Measurements from ENCODE around the gene FIGN. TPM values are rescaled to one million over a fixed set of nuclear protein-coding genes. Genes with fewer than 3 reads are reported as not detected.

Gene FIGN
- polyA plus RNA-seq, 1 donor from 2014 or later: 0.71 TPM

GRCh38 chr2:163644238-163644637 is 91.6 kb downstream of the FIGN start:
- no peak overlapping the region for H3K27ac ChIP-seq (ENCODE audit: low read length)
- no peaks in the 10 kb centered on the region for H4K20me1 ChIP-seq (ENCODE audit: insufficient read depth)
- no peaks in the 10 kb centered on the region for H3K9me3 ChIP-seq (ENCODE audit: low read length)
- H3K4me2 ChIP-seq (ENCODE audit: low read length): no peak overlapping the region
- no peaks in the 10 kb centered on the region for H3K9me2 ChIP-seq (ENCODE audit: insufficient read depth, low read length)
- no peaks in the 10 kb centered on the region for H3F3A ChIP-seq (ENCODE audit: insufficient read depth, low read length, poor library complexity, severe bottlenecking)
- H3K4me3 ChIP-seq (ENCODE audit: low read length): no peak overlapping the region
- H2AFZ ChIP-seq (ENCODE audit: low read depth, low read length): no peak overlapping the region
- H3K9ac ChIP-seq (ENCODE audit: low read length): no peak overlapping the region
- H3K36me3 ChIP-seq (ENCODE audit: insufficient read depth, low read length): no peaks in the 10 kb centered on the region
- H3K27me3 ChIP-seq (ENCODE audit: insufficient read depth, low read depth, low read length): no peaks in the 10 kb centered on the region
- TF ChIP-seq MXI1 (conservative IDR thresholded peaks at IDR 0.05; ENCODE audit: poor library complexity, severe bottlenecking) (no peak), REST (IDR thresholded peaks at IDR 0.05; ENCODE audit: borderline replicate concordance) (no peak), TAF1 (IDR thresholded peaks at IDR 0.05; ENCODE audit: low read depth) (no peak), SMC3 (conservative IDR thresholded peaks at IDR 0.05; ENCODE audit: poor library complexity) (no peak), EZH2 (IDR thresholded peaks at IDR 0.05; ENCODE audit: borderline replicate concordance, insufficient read depth, low read length, poor library complexity, severe bottlenecking) (no peak), POLR2AphosphoS5 (IDR thresholded peaks at IDR 0.05) (no peak), RAD21 (conservative IDR thresholded peaks at IDR 0.05) (no peak), CTCF (IDR thresholded peaks at IDR 0.05; ENCODE audit: poor library complexity, severe bottlenecking) (no peak), EP300 (conservative IDR thresholded peaks at IDR 0.05; ENCODE audit: poor library complexity, severe bottlenecking) (no peak)
- no peaks in the 10 kb centered on the region for H3K79me2 ChIP-seq (replicated peaks; ENCODE audit: insufficient read depth, low read length)

GRCh38 chr2:163641986-163642385 is 93.8 kb downstream of the FIGN start:
- H3F3A ChIP-seq (ENCODE audit: insufficient read depth, low read length, poor library complexity, severe bottlenecking): no peaks in the 10 kb centered on the region
- no peaks in the 10 kb centered on the region for H3K79me2 ChIP-seq (replicated peaks; ENCODE audit: insufficient read depth, low read length)
- no peak for TF ChIP-seq RAD21 (conservative IDR thresholded peaks at IDR 0.05)
- no peak for TF ChIP-seq EZH2 (IDR thresholded peaks at IDR 0.05; ENCODE audit: borderline replicate concordance, insufficient read depth, low read length, poor library complexity, severe bottlenecking)
- TF ChIP-seq EP300 (conservative IDR thresholded peaks at IDR 0.05; ENCODE audit: poor library complexity, severe bottlenecking): peak; percentile 65
- no peak overlapping the region for H3K9ac ChIP-seq (ENCODE audit: low read length)
- H3K27ac ChIP-seq (ENCODE audit: low read length): no peak overlapping the region
- peaks cover 4% of the 10 kb centered on the region for H3K27me3 ChIP-seq (ENCODE audit: insufficient read depth, low read depth, low read length)
- H3K36me3 ChIP-seq (ENCODE audit: insufficient read depth, low read length): no peaks in the 10 kb centered on the region
- H2AFZ ChIP-seq (ENCODE audit: low read depth, low read length): no peak overlapping the region
- H3K4me2 ChIP-seq (ENCODE audit: low read length): no peak overlapping the region
- no peak overlapping the region for H3K4me3 ChIP-seq (ENCODE audit: low read length)
- H3K9me2 ChIP-seq (ENCODE audit: insufficient read depth, low read length): no peaks in the 10 kb centered on the region
- no peaks in the 10 kb centered on the region for H4K20me1 ChIP-seq (ENCODE audit: insufficient read depth)
- H3K9me3 ChIP-seq (ENCODE audit: low read length): no peaks in the 10 kb centered on the region
